GM18861 (cell line): Measurements from ENCODE around the gene BCL2.

Source experiments
- ATAC-seq: cut with Tn5 transposase; IDR thresholded peaks from one replicate; pipeline ENCODE4 v1.9.1; 2021; ENCODE audit not compliant: unreplicated experiment

BCL2 gene

DNA sequence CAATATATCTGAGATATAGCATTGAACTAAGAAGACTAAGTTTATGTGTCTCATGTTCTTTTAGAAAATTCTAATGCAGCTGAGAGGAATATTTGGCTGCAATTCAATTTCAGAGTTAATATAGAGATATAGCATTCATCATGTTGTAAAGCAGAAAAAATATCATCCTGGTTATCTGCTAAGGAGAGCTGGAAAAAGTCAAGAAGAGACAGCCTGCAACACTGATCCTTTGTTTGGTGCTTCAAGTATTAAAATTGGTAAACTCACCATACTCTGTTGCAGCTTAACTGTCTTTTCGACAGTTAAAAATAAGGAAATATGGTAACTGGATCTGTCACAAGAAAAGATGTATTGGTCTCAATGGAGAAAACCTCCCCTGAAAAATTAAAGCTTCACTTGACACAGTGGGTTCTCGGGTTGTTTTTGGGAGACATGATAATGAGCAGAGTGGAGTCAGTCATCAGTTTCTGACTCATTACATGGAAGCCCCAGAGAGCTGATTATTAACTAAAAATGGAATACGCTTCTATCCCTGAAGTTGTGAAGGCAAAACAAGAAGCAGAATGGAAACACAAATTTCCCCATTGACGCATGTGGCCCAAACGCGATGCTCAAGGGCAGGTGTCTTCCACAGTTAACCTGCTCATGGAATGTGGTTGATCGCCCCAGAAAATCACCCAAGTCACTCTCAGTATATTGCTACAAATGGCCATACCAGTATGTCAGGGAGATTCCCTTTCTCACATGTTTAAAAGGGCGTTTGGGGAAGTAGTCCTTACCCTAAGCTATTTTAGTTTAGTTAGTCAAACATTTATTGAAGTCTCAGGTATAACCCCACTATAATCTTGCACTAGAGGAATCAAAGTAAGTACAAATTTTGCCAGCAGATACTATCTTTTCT is 8.2 kb downstream of the BCL2 start:
- ATAC-seq, result peak; percentile 50

DNA sequence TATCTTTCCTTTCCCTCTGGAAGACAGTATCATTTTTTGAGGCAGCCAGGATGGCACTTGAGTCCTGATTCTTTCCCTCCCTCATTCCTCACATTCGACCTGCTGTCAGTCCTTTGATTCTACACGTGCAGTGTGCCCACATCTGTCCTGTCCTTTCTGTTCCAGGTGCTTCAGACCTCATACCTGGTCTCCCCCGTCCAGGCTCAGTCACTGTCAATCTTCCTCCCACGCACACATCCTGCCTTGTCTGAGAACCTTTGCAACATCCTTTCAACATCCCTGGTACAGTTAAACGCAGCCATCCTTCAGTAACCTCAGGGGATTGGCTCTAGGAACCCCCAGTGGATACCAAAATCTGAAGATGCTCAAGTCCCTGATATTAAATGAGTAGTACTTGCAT is 10.1 kb downstream of the BCL2 start:
- no peak for ATAC-seq

DNA sequence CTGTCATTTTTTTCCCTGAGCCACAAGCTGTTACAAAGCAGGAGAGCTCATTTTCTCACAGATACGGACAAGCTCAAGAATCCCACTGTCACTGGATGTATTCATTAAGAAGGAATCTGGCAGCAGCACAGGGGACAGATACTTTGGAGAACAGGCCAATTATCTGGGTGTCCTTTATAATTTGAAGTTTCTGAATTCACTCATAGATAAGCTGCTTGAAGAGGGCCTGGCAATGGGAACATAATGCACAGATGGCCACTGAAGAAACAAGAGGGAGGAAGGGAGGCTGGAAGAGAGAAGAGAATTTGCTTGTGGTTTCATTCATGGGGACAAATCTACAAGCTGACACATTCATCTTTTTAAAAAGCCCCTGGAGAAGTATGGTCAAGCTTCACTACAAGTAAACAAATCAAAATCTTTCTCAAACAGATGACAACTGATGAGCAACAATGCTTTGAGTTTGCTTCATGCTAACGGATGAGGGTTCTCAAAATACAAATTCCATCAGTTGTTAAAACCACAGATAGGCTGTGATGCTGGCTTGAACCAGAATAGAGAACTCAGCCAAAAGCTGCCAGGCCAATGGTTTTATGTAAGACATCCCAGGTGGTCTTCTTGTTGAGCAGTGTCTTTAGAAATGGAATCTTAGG is 11.9 kb downstream of the BCL2 start:
- ATAC-seq, result no peak

DNA sequence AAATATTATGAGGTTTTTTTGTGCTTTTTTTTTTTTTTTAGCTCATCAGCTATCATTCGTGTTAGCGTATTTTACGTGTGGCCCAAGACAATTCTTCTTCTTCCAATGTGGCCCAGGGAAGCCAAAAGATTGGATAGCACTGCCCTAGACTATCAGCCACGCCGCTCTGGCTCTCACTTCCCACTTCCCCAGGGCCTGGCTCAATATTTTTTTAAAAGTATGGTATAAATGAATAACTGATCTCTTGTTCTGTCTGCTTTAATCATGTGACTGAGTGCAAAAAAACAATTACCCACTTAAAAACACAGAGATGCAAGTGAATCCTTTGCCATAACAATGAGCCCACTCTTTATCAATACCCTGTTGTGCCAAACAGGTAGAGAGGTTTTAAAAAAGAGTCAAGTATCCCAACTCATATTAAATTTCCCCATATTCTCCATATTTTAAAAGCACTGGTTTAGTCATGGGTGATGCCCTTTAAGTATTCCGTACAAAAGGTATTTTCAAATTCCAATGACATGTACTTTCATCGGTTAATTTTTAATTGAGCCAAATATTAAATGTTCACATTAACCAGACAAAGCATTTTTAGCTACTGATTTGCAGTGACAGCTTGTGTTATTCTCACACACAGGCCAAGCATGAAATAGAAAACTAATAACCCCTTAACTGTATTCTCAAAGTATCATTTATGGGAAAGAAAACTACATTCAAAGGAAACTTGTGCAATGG is 12.6 kb downstream of the BCL2 start:
- ATAC-seq, result no peak

DNA sequence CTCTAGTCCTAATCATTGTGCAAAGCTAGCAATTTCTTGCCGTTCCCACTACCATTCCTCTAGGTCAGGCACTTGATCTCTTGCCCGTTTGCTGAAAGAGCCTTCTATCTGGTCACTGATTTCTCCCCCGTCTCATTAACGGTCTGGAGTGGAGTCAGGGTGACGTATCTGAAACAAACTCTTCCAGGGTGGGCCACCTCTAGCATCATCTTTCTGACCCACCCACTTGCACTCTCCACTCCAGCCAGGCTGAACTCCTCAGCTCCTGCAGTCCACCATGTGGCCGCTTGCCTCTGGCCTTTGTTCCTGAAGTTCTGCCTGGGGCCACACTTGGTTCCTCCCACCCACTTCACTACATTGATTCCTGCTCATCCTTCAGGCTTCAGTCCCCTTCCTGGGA is 13.3 kb downstream of the BCL2 start:
- no peak for ATAC-seq

DNA sequence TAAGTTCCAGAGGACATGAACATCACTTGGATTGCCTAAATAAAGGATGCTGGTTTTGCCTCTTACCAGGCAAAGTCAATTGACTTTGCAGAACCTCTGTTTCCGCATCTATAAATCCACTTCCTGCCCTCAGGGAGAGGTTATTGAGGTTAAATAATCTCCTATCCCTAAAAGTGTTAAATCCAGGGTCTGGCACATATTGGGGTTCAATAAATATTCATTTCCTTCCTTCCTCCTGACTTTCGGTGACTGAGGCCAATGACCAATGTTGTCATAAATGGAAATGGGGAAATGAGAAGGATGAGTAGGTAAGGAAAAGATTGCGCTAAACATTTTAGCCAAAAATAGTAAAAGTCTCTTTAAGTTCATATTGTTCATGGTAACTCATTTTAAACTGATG is 16.0 kb downstream of the BCL2 start:
- no peak for ATAC-seq

DNA sequence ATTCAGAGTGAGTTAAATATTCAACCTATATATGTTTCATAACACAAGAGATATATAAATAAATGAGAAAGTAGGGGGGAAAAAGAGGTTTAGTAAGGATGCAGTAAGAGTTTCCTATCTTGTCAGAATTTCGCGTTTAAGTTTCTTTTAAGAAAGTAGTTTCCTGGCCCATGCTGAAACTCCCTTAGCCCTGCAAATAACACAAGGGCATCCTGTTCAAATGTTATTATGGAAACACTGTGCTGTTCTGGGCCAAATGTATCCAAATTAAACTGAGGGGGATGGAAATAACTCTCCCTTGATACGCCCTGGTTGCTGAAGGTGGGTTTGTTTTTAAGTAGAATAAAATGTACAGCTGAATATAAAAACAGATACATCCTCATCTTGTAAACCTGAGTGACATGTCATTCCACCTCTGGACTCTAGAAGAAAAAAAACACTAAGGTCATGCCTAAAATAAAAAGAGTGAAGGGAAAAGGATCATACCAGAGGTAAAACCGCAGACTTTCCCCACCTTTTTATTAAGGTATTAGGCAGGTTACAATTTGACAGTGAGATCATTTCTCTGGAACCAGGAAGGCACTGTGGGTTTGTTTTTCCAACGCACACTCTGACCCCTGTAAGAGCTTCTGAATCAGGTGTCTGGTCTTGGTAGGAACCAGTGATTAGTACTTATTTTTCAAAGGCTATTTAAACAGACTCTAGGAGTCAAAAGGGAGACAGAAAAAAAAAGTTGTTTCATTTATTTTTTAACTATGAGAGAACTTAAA is 16.7 kb downstream of the BCL2 start:
- ATAC-seq, result no peak

DNA sequence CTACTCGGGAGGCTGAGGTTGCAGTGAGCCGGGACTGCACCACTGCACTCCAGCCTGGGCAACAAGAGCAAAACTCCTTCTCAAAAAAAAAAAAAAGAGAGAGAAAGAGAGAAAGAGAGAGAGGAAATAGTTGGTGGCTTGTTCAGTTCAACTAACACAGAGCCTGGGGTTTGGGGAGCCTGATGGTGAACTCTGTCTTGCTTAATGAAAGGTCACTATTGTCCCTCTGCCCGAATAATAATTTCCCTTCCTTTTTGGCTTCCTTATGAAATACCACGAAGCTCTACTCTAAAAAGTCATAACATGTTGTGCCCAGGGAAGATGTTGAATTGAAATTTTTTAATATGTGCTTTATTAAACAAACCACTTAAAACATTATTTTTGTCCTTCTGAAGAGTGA is 17.3 kb downstream of the BCL2 start:
- ATAC-seq, result no peak

DNA sequence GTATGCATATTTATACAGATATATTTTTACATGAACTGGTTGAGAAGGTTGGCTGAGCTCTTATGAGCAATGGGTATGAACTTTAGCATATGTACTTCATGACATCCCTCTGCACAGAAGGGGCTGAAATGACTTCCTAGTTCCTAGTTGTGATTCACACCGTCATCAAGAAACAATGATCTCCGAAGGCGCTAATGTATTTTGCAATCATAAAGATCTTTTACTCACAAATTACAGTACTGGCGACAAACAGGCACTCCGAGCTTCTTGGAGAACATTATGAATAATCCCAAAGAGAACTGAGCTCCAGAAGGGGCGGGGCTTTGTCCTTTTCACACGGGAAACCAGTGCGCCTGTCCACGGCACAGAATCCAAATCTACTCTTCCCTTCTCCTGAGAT is 18.1 kb downstream of the BCL2 start:
- ATAC-seq, result no peak

DNA sequence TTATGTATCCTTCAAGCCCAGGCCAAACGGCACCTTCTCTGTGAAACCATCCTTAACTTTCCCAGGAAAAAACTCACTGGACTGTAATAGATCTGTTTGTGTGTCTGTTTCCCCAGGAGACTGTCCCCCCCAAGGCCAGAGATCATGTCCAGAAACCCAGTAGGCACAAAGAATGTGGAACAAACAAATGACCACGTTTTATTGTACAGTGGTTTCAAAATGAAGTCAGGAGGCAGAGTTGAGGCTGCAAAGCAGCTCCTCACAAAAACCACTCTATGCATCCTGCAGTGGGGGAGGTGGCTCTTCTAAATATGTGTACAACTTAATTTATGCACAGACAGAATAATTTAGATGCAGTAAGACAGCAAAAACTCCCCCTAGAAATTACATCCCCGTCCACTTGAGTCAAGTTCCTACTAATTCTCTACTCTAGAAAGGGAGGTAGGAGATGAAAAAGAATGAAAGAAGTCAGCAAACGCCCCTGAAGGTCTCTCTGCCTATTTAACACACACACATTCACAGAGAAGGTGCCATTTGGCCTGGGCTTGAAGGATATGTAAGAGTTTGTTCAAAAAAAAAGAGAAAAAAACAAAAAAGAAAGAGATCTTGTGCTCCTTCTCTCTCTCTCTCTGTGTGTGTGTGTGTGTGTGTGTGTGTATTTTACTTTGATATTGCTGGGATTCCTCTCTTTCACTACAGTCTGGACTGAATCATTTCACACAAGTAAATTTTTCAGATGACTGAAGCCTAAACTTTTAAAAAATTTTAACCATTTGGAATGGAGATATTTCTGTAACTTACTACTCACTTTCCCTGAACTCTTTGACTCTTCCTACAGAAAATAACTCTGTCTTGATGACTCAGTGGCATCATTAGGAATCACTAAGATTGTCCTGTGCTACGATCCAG is 19.5 kb downstream of the BCL2 start:
- peak; percentile 56 for ATAC-seq

DNA sequence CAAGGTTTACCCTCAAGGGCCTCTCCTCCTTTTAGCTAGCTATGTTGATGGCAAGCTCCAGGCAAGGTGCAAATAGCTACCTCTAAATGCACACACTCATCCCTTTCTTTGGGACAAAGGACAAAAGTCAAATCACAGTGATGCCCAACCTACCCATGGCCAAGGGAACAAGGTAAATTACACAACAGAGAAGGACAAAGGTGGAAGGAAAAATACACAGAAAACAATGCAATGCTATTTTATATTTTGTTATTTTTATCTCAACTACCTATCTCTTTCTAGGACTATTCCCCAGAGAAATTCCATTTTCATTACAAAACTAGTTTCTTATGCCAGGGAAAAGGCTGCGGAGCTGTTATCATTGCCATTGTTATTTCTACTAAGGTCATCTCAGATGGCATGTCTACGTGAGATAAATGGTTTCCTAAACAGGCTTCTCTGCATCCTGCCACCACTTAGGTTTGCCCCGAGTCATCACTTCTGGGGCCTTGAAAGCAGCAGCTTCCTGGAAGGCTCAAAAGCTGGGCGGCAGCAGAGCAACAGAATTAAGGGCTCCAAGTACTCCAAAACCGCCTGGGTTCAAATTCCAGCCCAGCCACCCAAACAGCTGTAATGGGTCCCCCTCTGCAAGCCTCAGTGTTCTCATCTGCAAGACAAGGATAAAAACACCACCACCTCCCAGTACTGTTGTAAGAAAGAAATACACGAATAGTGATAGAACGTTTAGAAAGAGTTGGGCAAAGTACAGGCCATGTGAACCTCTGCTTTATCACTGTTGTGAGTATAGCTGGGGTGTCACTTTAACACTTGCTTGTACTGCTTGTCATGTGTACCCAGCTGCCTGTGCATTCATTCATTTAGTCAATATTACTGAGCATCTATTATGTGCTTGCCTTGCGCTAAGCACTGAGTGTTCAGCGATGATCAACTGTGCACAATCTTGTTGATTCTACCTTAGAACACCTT is 20.9 kb downstream of the BCL2 start:
- ATAC-seq, result no peak

DNA sequence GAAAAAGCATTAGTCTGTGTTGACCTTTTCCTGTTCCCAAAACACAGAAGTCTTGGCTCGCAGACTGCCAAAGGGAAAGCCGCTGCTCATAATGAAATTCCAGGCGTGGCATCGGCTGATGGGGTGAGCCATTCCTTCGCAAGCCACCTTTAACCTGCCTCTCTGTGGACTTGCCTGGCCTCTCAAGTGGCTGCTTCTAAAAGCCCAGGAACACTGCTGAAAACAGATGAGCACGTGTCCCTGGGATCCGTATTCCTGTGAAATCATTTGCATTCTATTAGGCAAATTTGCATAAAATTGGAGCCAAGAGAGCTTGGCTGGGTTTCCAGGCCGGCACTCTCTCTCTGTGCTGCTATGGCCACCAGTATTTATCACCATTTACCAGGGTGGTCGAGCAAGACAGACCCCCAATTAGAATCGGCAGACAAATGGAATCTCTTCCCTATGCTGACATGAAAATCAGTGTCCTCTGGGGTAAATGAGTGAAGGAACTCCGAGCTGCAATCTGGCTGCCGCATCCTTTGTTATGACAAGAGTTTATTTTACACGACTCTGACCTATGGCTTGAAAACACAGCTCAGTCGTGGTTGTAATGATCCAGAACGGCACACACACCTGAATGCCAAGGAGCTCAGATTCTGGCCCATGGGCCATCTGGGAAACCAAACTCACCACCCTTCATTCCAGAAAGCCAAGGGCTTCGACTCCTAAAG is 21.7 kb downstream of the BCL2 start:
- ATAC-seq, result no peak

DNA sequence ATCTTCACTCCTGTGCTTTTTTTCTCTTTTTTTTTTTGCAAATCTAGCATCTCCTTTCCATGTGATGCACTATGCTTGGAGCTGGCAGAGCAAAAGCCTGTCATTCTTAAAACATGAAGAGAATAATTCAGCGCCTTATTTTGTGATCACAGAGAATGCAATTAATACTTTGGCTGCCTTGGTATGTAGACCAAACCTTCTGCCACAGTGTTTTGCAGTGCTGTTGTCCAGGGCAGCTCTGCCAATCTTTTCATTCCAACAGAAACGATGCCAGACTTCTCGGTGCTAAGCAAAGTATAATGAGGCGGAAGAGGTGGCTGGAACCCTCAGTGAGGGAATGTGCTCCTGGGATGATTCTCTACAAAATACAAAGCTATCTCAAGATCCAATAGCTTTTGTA is 25.6 kb downstream of the BCL2 start:
- no peak for ATAC-seq

DNA sequence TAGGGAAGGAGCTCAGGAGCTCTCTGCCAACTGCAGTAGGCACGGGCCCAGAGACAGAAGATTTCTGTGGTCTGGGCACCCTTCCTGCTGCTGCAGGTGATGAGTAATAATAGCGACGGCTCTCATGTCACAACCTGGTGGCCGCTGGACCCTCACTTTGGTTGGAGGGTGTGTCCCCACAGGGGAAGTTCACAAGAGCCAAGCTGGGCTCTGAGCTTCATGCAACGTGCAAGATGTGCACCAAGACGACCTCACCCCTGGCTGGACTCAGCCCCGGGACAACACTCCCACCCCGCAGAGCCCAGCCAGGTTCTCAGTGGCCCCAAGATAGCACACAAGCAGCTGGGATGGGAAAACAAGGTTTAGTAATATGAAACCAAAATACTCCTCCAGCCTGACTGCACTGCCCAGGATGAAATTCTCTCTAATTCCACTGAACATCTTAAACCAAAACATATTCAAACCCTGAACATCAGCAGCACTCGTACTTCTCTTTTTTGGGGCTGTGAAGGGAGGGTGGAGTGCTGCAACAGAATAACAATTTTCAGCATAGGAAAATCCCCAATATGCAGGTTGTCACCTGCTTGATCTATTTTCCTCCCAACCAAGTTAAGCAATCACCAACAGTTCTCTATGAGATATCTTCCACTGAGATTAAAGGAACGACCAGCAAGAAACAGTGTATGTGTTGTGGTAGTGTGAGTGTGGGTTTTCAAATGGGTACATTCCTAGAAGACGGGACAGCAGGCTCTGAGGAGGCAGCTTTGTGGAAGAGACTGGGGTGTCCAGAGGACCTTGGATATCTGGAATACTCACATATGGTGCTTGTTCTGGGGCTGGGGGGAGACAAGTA is 26.5 kb downstream of the BCL2 start:
- ATAC-seq, result peak; percentile 54

DNA sequence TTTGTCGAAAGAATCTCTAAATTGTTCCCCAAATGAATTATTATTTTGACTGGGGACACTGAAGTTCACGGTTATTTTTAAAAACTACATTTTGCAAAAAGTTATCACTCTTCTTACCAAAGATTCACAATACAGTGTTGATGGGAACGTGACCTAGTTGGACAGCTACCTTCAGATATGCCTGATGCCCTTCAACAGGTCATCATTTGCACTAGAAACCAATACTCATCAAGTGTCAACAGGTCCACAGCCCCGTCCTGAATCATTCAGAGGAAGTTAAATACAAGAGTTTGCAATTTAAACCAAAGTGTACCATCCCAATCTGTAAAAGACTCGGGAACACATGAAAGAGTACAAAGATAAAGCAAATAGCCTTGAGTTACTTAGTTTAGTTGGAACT is 28.3 kb downstream of the BCL2 start:
- ATAC-seq, result no peak

DNA sequence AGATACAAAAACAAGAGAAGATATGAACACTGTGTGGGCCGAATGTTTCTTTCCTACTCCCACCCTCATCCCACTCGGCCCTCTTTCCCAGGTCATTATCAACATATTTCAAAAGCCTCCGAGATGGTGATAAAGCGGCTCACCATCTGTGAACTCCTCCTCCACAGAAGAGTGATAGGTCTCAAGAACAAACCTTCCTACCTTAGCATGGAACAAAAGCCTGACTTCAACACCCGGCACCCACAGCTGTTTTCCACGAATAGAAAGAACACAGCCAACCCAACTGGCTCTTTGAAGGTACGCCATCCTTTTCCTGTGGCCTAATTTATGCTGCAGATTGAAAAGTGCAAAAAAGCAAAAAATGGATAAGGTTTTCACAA is 28.8 kb downstream of the BCL2 start:
- ATAC-seq, result no peak

DNA sequence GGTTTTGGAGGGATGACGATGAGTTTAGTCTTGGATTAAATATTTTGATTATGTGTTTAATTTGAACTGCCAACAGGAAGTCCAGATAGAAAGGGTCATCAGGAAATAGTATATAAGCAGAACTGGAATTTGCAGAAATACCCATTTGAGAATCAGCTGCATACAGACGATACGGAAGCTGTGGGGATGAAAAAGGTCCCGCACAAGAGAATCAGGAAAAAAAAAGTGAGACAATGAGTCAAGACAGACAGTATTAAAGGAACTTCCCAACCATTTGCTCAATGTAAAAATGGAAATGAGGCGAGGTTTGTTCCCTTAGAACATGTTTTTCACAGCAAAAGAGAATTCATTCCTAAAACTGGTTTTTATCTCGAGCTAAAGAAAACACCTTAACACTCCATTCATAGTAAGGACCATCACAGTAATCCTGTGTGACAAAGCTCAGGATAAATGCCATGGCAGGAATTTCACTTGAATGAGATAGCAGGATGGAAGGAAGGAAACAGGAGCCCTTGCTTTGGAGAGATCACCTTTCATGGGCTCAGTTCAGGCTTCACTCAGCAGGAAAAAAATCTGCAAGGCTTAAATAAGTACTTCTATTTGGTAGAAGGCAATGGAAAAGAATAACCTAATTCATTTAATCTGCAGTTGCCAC is 29.3 kb downstream of the BCL2 start:
- ATAC-seq, result no peak
